Effector CD8-positive, alpha-beta T cell (primary cell): ENCODE data around the gene FRMD4A.
"Not testable (repeated sequence)": the region's sequence is repeated elsewhere in the genome, so short reads cannot be mapped to it uniquely, and the experiment has no call there.

ENCODE experiments used
- DNase-seq: peaks from one replicate; lab custom pipeline; 2025; lab: John Stamatoyannopoulos, UW

Gene FRMD4A

GRCh38 chr10:14241196-14241595 lies 89.5 kb downstream of the FRMD4A start:
- no peak for DNase-seq

- no peak for DNase-seq
Measured at GRCh38 chr10:14240253-14241189, 90.2 kb downstream of the FRMD4A start.

GRCh38 chr10:14238659-14239058 lies 92.1 kb downstream of the FRMD4A start:
- not testable (repeated sequence) for DNase-seq

- no peak for DNase-seq
Measured at GRCh38 chr10:14236341-14236740, 94.4 kb downstream of the FRMD4A start.

DNA sequence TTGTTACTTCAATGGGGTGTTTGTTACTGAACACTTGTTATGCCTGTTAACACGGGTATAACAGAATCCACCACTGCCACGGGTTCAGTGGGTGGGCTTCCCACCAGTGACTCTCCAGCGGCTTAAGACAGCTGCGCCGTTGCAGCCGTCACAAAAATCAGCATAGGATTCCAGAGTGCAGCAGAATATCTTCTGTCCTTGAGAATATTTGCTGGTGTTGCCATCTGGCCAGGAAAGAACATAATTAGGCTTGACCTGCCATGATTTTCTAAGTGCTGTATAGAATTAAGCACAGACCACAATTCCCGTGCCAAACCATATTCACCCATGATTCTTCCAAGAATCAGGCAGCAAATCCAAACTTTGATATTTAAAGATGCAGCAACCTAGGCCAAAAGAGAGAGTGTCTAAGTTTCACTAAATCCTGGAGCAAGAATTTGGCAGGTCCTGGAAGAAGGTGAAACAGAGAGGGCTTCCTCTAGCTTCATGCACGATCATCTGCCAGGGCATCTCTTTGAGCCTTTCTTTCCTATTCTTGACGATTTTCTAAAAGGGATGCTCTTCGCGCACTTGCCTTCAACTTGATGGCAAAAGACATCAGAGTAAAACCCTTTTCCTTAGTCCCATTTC lies 95.0 kb downstream of the FRMD4A start:
- no peak for DNase-seq

- DNase-seq = no peak
Measured at GRCh38 chr10:14233566-14233965, 97.2 kb downstream of the FRMD4A start.

- DNase-seq = not testable (repeated sequence)
Measured at GRCh38 chr10:14228798-14229197, 101.9 kb downstream of the FRMD4A start.

GRCh38 chr10:14225379-14225778 lies 105.3 kb downstream of the FRMD4A start:
- DNase-seq = no peak

- DNase-seq = no peak
Measured at GRCh38 chr10:14220026-14220425, 110.7 kb downstream of the FRMD4A start.

- DNase-seq = no peak
Measured at GRCh38 chr10:14219411-14219810, 111.3 kb downstream of the FRMD4A start.

DNA sequence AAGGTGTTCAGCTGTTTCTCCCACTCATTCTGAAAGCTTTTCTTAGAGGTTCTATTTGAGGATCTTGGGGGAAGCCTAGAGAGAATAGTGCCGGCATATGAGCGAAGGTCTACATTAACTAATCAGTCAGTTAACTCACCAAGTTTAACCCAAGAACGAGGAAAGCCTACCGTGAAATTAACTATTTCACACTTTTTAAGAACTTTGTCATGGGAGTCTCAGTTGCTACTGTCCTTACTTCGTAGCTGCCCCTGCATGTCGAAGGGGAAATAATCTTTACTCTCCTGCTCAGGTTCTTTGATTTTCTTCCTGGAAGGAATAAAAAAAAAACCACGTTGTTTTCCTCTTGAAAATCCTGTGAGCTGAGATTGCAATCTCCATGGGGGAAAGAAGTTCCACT lies 115.1 kb downstream of the FRMD4A start:
- DNase-seq = no peak

DNA sequence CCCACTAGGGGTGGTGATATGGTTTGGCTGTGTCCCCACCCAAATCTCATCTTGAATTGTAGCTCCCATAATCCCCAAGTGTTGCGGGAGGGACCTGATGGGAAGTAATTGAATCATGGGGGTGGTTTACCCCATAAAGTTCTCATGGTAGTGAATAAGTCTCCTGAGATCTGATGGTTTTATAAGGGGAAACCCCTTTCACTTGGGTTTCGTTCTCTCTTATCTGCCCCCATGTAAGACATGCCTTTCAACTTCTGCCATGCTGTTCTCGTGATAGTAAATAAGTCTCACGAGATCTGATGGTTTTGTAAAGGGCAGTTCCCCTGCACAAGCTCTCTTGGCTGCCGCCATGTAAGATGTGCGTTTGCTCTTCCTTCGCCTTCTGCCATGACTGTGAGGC lies 117.0 kb downstream of the FRMD4A start:
- DNase-seq = not testable (repeated sequence)

DNA sequence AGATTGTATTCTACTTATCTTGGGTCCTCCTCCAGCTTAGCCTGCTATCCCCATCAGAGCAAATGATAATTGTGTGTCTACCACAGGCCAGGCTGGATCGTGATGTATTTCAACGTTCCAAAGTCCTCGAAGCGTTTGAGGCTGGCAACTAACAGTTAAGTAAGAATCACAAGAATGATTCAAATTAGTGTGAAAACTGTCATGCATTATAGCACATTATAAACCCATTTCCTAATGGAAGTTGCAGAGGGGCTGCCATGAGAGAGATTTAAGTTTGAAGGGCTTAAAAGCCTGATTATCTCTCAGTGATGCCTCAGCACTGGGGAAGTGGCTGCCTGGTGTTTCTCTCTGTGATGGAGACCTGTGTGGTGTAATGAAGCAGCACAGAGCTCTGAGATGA lies 119.1 kb downstream of the FRMD4A start:
- no peak for DNase-seq

- no peak for DNase-seq
Measured at GRCh38 chr10:14208231-14208630, 122.5 kb downstream of the FRMD4A start.

DNA sequence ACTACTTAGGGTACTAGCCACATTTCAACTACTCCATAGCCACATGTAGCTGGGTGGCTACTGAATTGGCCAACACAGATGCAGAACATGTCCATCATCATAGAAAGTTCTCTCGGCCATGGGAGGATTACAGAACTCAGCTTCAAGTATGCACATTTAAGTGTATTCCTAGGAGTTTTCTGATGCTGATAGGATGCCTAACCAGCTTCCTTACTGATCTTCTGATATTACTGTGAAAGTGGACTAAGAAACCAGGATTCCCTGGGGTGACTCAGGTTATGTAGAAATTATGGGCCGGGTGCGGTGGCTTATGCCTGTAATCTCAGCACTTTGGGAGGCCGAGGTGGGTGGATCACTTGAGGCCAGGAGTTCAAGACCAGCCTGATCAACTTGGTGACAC lies 125.5 kb downstream of the FRMD4A start:
- no peak for DNase-seq

- DNase-seq = no peak
Measured at GRCh38 chr10:14200698-14201544, 129.8 kb downstream of the FRMD4A start.

DNA sequence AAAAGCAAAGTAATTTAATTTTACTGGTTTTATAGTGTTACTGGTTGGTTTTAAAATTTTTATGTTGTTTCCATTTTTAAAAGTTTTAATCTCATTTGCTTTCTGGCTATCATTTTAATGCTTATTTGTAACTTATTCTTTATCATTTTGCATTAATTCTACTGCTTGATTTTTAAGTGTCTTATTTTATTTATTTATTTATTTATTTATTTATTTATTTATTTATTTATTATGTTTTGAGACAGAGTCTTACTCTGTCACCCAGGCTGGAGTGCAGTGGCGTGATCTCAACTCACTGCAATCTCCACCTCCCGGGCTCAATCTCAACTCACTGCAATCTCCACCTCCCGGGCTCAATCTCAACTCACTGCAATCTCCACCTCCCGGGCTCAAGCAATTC lies 131.6 kb downstream of the FRMD4A start:
- not testable (repeated sequence) for DNase-seq

DNA sequence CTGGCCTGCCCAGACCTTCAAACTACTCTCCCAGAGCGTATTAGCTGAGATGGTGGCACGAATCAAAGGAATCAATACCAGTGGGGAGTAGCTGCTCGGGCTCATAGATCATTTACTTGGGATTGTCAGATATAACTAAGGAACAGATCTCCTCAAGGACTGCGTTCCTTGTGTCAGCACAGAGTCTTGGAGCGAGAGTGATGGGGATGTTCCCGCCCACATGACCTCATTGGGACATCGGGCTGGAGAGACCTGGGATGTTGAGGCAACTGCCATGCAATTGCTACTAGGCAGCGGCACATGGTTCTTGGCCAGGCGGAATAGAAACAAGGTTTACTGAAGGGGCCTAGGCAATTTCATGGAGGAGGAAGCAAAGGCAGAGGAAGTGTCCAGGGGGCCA lies 132.6 kb downstream of the FRMD4A start:
- DNase-seq = no peak

DNA sequence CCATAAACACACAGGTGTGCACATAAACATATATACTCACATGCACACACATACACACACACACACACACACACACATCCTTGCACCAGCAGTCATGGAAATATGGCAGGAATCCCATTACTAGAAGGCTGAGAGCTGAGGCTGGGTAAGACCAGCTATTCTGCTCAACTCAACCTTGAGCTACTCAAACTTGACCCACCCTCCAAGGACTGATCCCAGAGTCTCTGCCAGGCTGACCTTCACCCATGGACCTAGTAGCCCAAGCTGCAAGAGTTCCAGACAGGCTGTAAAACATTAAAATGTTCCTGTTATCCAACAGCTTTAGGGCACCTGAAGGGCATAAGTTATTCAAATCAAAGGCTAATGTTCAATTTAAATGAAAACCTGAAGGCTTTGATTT lies 134.6 kb downstream of the FRMD4A start:
- no peak for DNase-seq

DNA sequence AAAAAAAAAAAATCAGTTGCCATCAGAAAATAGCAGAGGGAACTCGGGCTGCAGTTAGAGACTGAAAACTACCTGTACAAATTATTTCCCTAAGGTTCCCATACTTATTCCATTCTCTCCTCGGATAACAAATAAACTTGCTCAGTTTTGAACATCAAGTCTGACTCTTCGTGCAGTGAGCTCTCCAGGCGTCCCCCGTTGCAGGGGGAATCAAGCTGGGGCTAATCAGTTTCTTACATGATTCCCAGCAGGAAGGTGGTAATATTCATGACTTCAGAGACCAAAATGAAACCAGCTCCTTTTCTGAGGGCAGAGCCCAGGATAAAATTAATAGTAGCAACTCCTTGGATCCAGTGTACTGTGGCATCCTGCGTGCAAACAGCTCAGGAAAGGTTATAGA lies 135.3 kb downstream of the FRMD4A start:
- DNase-seq = no peak

DNA sequence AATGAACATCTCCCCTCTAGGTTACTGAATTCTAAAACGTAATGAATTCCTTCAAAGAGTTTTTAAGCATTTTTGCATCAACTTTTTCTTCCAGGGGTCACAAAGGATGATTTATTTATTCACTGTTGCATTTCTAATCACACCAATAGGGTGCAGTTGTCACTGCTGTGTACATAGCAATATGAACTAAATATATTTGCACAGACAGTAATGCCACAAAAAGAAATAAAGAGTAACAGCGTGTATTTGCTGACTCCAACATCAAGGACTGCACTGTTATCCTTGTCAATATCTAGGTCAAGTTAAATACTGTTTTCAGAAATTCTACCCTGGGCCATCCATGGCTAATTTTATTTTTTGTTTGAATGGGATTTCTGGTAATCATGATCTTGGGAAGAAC lies 138.0 kb downstream of the FRMD4A start:
- DNase-seq = no peak

DNA sequence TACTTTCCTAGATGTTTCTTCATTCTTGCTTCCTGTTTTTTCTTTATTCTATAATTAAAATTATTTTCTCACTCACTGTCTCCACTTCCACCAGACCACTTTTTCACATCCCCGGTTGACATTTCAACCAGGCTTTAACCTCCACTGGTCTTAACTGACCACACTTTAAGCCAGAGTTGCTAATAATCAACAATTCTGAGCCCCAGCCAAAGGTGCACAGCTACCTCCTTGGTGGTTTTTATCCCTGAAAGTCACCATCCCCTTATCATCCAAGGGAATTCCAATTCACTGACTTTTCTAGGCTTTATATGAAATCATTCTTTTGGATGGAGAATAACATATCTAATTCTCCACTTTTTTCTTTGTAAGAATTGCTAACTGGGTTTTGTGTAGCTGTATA lies 138.9 kb downstream of the FRMD4A start:
- DNase-seq = no peak
